Neural cell (in vitro differentiated cells): ENCODE data around the gene MYH13.

ENCODE experiments used
- CTCF ChIP-seq: fragments of 450-650 bp; IDR thresholded peaks from 2 replicates; pipeline ENCODE4 v1.5.1; 2014; ENCODE audit warnings: antibody characterized with exemption, mild to moderate bottlenecking, moderate library complexity; ENCODE audit not compliant: poor library complexity, severe bottlenecking
- EP300 ChIP-seq: fragments of 450-650 bp; conservative IDR thresholded peaks from 2 replicates; pipeline ENCODE4 v1.6.1; 2014; ENCODE audit warnings: antibody characterized with exemption, mild to moderate bottlenecking, moderate library complexity; ENCODE audit not compliant: poor library complexity, severe bottlenecking
- RAD21 ChIP-seq: fragments of 450-650 bp; conservative IDR thresholded peaks from 2 replicates; pipeline ENCODE4 v1.6.1; 2014; ENCODE audit warnings: antibody characterized with exemption, mild to moderate bottlenecking, moderate library complexity
- REST ChIP-seq: IDR thresholded peaks from 2 replicates; pipeline ENCODE4 v1.6.1; 2012; ENCODE audit warnings: borderline replicate concordance
- TAF1 ChIP-seq: IDR thresholded peaks from 2 replicates; pipeline ENCODE4 v1.6.1; 2012; ENCODE audit warnings: low read depth

- TF ChIP-seq RAD21 (no peak), CTCF (no peak), EP300 (no peak), TAF1 (no peak), REST (no peak)
These were observed 28.0 kb downstream of the MYH13 start for GRCh38 chr17:10344816-10345215.
